Upper lobe of right lung (tissue), 1 donor: ENCODE results near the gene PLCB1. TPM values are rescaled to one million over a fixed set of nuclear protein-coding genes. Genes with fewer than 3 reads are reported as not detected.
"Not testable (repeated sequence)": the region's sequence is repeated elsewhere in the genome, so short reads cannot be mapped to it uniquely, and the experiment has no call there.

ENCODE experiments used
- ATAC-seq: fragments of 200-7000 bp; cut with Tn5 transposase; one replicate; pipeline ENCODE4 v1.9.1; 2020; ENCODE audit warnings: mild to moderate bottlenecking, moderate library complexity
- DNase-seq: peaks from one replicate; pipeline ENCODE4 v3.0.0-alpha.2; 2020
- H3K27ac ChIP-seq: fragments of 200-600 bp; one replicate; pipeline ENCODE4 v1.8.0; 2022
- H3K27me3 ChIP-seq: fragments of 200-600 bp; one replicate; pipeline ENCODE4 v1.8.0; 2022; ENCODE audit warnings: mild to moderate bottlenecking
- H3K36me3 ChIP-seq: fragments of 200-600 bp; one replicate; pipeline ENCODE4 v1.8.0; 2022
- H3K4me1 ChIP-seq: fragments of 200-600 bp; one replicate; pipeline ENCODE4 v1.8.0; 2022
- H3K4me3 ChIP-seq: fragments of 200-600 bp; one replicate; pipeline ENCODE4 v1.8.0; 2022; ENCODE audit warnings: mild to moderate bottlenecking
- H3K9me3 ChIP-seq: fragments of 200-600 bp; one replicate; pipeline ENCODE4 v1.8.0; 2022
- CTCF ChIP-seq: fragments of 200-600 bp; IDR thresholded peaks from one replicate; pipeline ENCODE4 v1.8.0; 2022; ENCODE audit warnings: antibody characterized with exemption
- intact Hi-C: fragments of 100-400 bp; cut with DNase I; formaldehyde crosslinking; loops from one replicate; pipeline ENCODE4 v1.11.0; 2022
- total RNA-seq: library from RNA; stranded (reverse); fragmentation: NEBNext Ultra II Directional; extraction: Animal tissue kit (Norgen Biotek cat#: 25700); gene quantifications from one replicate; pipeline ENCODE4 v1.2.1, GENCODE V29; 2021
- donor health status: DM: no; HTN: yes; CAD: no; lungs with severe emphysema.

Gene PLCB1
- total RNA-seq, 1 donor from 2014 or later = 12.4 TPM

GRCh38 chr20:8811801-8812594 lies 679.9 kb downstream of the PLCB1 start:
- TF ChIP-seq CTCF = no peak
- H3K4me3 ChIP-seq = no peak overlapping the region
- H3K27me3 ChIP-seq = no peaks in the 10 kb centered on the region
- DNase-seq (no peak), ATAC-seq (no peak)
- H3K36me3 ChIP-seq = no peaks in the 10 kb centered on the region
- intact Hi-C loops = no loop called here
- no peaks in the 10 kb centered on the region for H3K4me1 ChIP-seq
- no peaks in the 10 kb centered on the region for H3K9me3 ChIP-seq
- peak overlapping the region; percentile 37 for H3K27ac ChIP-seq

- Histone ChIP-seq H3K36me3 (no peaks in the 10 kb centered on the region), H3K27ac (peak overlapping the region; percentile 37), H3K4me3 (no peak overlapping the region), H3K9me3 (no peaks in the 10 kb centered on the region), H3K27me3 (no peaks in the 10 kb centered on the region), H3K4me1 (no peaks in the 10 kb centered on the region)
- DNase-seq = no peak
- ATAC-seq = peak; percentile 71
- TF ChIP-seq CTCF = no peak
- intact Hi-C loops = no loop called here
Observed at GRCh38 chr20:8812817-8813216, 680.8 kb downstream of the PLCB1 start.

- no peak for TF ChIP-seq CTCF
- no peaks in the 10 kb centered on the region for H3K9me3 ChIP-seq
- H3K27me3 ChIP-seq = no peaks in the 10 kb centered on the region
- H3K4me1 ChIP-seq = no peaks in the 10 kb centered on the region
- DNase-seq = no peak
- no peaks in the 10 kb centered on the region for H3K36me3 ChIP-seq
- ATAC-seq = no peak
- H3K4me3 ChIP-seq = no peak overlapping the region
- H3K27ac ChIP-seq = no peak overlapping the region
- intact Hi-C loops = no loop called here
Observed at GRCh38 chr20:8815208-8815607, 683.1 kb downstream of the PLCB1 start.

GRCh38 chr20:8829256-8829655 lies 697.2 kb downstream of the PLCB1 start:
- ATAC-seq = no peak
- H3K9me3 ChIP-seq = no peaks in the 10 kb centered on the region
- no peaks in the 10 kb centered on the region for H3K4me1 ChIP-seq
- H3K27ac ChIP-seq = no peak overlapping the region
- H3K27me3 ChIP-seq = no peaks in the 10 kb centered on the region
- H3K4me3 ChIP-seq = no peak overlapping the region
- intact Hi-C loops = no loop called here
- no peaks in the 10 kb centered on the region for H3K36me3 ChIP-seq
- peak; percentile 16 for TF ChIP-seq CTCF
- no peak for DNase-seq

- ATAC-seq, H3K27ac ChIP-seq, H3K4me1 ChIP-seq, H3K4me3 ChIP-seq, H3K27me3 ChIP-seq, DNase-seq, H3K9me3 ChIP-seq, H3K36me3 ChIP-seq, intact Hi-C loops: not testable (repeated sequence)
Observed at GRCh38 chr20:8834294-8834693, 702.2 kb downstream of the PLCB1 start.

- no peak for DNase-seq
- Histone ChIP-seq H3K27me3 (no peaks in the 10 kb centered on the region), H3K4me3 (no peak overlapping the region), H3K36me3 (no peaks in the 10 kb centered on the region), H3K9me3 (no peaks in the 10 kb centered on the region), H3K4me1 (no peaks in the 10 kb centered on the region), H3K27ac (no peak overlapping the region)
- ATAC-seq = no peak
- intact Hi-C loops = no loop called here
- no peak for TF ChIP-seq CTCF
Observed at GRCh38 chr20:8834851-8835250, 702.8 kb downstream of the PLCB1 start.
